Measurements from ENCODE around the gene CDCA8. TPM values are rescaled to one million over a fixed set of nuclear protein-coding genes. Genes with fewer than 3 reads are reported as not detected.

Gene CDCA8
- total and polyA plus RNA-seq, 2 of the 8 experiments (the other 6 are each of a cell fraction or from before 2014, with no cell fraction given), result 43.9 to 46.2 TPM

DNA sequence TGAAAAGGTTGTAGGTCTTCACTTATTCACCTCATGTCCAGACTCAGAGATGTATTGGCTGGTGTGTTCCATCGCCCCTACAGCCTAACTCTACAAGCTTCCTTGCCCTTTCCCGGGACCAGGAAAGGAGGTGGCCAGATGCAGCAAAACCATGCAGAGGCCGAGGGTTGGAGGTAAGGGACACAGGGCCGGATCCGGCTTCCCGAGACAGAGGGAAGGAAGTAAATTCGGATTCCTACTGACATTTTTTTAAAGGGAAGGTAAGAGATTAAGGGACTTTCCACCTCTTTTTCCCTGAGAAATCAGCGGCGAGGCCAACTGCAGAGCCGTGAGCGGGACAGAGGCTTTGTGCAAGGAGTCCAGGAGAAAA is 59.9 kb downstream of the CDCA8 start (continued):
- TF ChIP-seq, protein P1, sequence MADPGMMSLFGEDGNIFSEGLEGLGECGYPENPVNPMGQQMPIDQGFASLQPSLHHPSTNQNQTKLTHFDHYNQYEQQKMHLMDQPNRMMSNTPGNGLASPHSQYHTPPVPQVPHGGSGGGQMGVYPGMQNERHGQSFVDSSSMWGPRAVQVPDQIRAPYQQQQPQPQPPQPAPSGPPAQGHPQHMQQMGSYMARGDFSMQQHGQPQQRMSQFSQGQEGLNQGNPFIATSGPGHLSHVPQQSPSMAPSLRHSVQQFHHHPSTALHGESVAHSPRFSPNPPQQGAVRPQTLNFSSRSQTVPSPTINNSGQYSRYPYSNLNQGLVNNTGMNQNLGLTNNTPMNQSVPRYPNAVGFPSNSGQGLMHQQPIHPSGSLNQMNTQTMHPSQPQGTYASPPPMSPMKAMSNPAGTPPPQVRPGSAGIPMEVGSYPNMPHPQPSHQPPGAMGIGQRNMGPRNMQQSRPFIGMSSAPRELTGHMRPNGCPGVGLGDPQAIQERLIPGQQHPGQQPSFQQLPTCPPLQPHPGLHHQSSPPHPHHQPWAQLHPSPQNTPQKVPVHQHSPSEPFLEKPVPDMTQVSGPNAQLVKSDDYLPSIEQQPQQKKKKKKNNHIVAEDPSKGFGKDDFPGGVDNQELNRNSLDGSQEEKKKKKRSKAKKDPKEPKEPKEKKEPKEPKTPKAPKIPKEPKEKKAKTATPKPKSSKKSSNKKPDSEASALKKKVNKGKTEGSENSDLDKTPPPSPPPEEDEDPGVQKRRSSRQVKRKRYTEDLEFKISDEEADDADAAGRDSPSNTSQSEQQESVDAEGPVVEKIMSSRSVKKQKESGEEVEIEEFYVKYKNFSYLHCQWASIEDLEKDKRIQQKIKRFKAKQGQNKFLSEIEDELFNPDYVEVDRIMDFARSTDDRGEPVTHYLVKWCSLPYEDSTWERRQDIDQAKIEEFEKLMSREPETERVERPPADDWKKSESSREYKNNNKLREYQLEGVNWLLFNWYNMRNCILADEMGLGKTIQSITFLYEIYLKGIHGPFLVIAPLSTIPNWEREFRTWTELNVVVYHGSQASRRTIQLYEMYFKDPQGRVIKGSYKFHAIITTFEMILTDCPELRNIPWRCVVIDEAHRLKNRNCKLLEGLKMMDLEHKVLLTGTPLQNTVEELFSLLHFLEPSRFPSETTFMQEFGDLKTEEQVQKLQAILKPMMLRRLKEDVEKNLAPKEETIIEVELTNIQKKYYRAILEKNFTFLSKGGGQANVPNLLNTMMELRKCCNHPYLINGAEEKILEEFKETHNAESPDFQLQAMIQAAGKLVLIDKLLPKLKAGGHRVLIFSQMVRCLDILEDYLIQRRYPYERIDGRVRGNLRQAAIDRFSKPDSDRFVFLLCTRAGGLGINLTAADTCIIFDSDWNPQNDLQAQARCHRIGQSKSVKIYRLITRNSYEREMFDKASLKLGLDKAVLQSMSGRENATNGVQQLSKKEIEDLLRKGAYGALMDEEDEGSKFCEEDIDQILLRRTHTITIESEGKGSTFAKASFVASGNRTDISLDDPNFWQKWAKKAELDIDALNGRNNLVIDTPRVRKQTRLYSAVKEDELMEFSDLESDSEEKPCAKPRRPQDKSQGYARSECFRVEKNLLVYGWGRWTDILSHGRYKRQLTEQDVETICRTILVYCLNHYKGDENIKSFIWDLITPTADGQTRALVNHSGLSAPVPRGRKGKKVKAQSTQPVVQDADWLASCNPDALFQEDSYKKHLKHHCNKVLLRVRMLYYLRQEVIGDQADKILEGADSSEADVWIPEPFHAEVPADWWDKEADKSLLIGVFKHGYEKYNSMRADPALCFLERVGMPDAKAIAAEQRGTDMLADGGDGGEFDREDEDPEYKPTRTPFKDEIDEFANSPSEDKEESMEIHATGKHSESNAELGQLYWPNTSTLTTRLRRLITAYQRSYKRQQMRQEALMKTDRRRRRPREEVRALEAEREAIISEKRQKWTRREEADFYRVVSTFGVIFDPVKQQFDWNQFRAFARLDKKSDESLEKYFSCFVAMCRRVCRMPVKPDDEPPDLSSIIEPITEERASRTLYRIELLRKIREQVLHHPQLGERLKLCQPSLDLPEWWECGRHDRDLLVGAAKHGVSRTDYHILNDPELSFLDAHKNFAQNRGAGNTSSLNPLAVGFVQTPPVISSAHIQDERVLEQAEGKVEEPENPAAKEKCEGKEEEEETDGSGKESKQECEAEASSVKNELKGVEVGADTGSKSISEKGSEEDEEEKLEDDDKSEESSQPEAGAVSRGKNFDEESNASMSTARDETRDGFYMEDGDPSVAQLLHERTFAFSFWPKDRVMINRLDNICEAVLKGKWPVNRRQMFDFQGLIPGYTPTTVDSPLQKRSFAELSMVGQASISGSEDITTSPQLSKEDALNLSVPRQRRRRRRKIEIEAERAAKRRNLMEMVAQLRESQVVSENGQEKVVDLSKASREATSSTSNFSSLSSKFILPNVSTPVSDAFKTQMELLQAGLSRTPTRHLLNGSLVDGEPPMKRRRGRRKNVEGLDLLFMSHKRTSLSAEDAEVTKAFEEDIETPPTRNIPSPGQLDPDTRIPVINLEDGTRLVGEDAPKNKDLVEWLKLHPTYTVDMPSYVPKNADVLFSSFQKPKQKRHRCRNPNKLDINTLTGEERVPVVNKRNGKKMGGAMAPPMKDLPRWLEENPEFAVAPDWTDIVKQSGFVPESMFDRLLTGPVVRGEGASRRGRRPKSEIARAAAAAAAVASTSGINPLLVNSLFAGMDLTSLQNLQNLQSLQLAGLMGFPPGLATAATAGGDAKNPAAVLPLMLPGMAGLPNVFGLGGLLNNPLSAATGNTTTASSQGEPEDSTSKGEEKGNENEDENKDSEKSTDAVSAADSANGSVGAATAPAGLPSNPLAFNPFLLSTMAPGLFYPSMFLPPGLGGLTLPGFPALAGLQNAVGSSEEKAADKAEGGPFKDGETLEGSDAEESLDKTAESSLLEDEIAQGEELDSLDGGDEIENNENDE (IDR thresholded peaks at IDR 0.05; ENCODE audit: insufficient replicate concordance, low read length), result no peak
- no peak for TF ChIP-seq JUND (IDR thresholded peaks at IDR 0.05; ENCODE audit: low read length)

Measured in H1 (cell line).